ENCODE data around the gene RPL38. TPM values are rescaled to one million over a fixed set of nuclear protein-coding genes. Genes with fewer than 3 reads are reported as not detected.

The RPL38 gene
- total RNA-seq, 1 donor: 976 TPM

GRCh38 chr17:74223901-74224300, 20.4 kb downstream of the RPL38 start:
- Histone ChIP-seq H3K27me3 (ENCODE audit: insufficient read depth, low read length) (no peaks in the 10 kb centered on the region), H3K9me3 (ENCODE audit: low read depth, low read length) (no peaks in the 10 kb centered on the region), H3K4me3 (ENCODE audit: low read length) (no peak overlapping the region), H3K4me1 (ENCODE audit: insufficient read depth, low read length) (peaks cover 16% of the 10 kb centered on the region)

GRCh38 chr17:74224959-74225725, 21.7 kb downstream of the RPL38 start:
- Histone ChIP-seq H3K4me1 (ENCODE audit: insufficient read depth, low read length) (peaks cover 5% of the 10 kb centered on the region), H3K4me3 (ENCODE audit: low read length) (no peak overlapping the region), H3K9me3 (ENCODE audit: low read depth, low read length) (no peaks in the 10 kb centered on the region), H3K27me3 (ENCODE audit: insufficient read depth, low read length) (no peaks in the 10 kb centered on the region)

DNA sequence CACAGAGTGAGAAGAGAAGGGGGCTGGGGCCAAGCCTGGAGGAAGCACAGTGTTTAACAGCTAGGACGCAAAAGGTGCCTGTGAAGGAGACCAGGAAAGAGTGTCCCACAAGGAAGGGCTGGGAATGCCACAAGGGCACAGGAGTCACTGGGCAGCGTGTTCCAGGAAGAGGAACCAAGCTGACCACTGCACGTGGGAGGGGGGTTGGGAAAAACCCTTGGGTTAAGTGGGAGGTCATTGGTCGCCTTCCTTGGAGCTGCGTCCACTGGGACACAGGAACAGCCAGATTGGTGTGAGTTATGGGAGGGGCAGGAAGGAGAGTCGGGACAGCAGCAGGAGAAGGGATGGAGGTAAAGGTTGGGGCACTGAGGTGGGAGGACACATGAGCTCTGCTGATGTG, 22.8 kb downstream of the RPL38 start:
- no peaks in the 10 kb centered on the region for H3K4me1 ChIP-seq (ENCODE audit: insufficient read depth, low read length)
- no peak overlapping the region for H3K4me3 ChIP-seq (ENCODE audit: low read length)
- H3K9me3 ChIP-seq (ENCODE audit: low read depth, low read length): no peaks in the 10 kb centered on the region
- no peaks in the 10 kb centered on the region for H3K27me3 ChIP-seq (ENCODE audit: insufficient read depth, low read length)

- Histone ChIP-seq H3K4me1 (ENCODE audit: insufficient read depth, low read length) (no peaks in the 10 kb centered on the region), H3K9me3 (ENCODE audit: low read depth, low read length) (no peaks in the 10 kb centered on the region), H3K27me3 (ENCODE audit: insufficient read depth, low read length) (no peaks in the 10 kb centered on the region), H3K4me3 (ENCODE audit: low read length) (no peak overlapping the region)
These were observed 24.0 kb downstream of the RPL38 start for GRCh38 chr17:74227271-74228080.

DNA sequence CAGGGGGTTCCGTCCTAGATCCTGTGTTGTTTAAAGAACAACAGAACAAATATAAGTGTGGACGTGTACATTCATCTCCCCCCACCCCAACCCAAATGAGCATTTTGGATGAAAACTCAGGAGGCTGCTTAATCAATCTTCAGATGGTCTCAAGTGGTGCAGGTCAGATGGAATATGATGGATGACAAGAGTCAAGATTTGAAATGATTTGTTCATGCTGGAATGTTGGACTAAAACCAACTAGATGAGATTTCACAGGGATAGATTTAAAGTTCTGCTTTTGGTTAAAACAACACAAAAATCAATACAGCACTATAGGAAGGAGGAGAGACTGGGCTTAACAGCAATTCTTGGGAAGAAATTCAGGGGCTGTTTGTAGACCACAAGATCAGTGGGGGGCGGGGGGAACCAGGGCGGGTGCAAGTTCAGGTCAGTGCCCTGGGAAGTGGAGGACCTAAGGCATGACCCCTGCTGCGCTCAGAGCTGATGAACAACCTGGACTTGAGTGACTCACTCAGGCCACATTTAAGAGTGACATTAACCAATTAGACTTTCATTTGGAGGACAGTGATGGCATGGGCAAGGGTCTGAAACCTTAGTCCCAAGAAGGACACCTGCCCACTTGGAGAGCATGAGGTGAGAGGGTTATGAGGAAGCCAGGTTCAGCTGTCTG, 25.0 kb downstream of the RPL38 start:
- H3K9me3 ChIP-seq (ENCODE audit: low read depth, low read length): no peaks in the 10 kb centered on the region
- no peaks in the 10 kb centered on the region for H3K27me3 ChIP-seq (ENCODE audit: insufficient read depth, low read length)
- no peak overlapping the region for H3K4me3 ChIP-seq (ENCODE audit: low read length)
- no peaks in the 10 kb centered on the region for H3K4me1 ChIP-seq (ENCODE audit: insufficient read depth, low read length)

GRCh38 chr17:74230896-74231295, 27.4 kb downstream of the RPL38 start:
- H3K27me3 ChIP-seq (ENCODE audit: insufficient read depth, low read length): no peaks in the 10 kb centered on the region
- no peak overlapping the region for H3K4me3 ChIP-seq (ENCODE audit: low read length)
- no peaks in the 10 kb centered on the region for H3K9me3 ChIP-seq (ENCODE audit: low read depth, low read length)
- peaks cover 19% of the 10 kb centered on the region for H3K4me1 ChIP-seq (ENCODE audit: insufficient read depth, low read length)

- H3K4me3 ChIP-seq (ENCODE audit: low read length): no peak overlapping the region
- no peaks in the 10 kb centered on the region for H3K27me3 ChIP-seq (ENCODE audit: insufficient read depth, low read length)
- peaks cover 19% of the 10 kb centered on the region for H3K4me1 ChIP-seq (ENCODE audit: insufficient read depth, low read length)
- H3K9me3 ChIP-seq (ENCODE audit: low read depth, low read length): no peaks in the 10 kb centered on the region
These were observed 28.7 kb downstream of the RPL38 start for GRCh38 chr17:74231928-74232907.

DNA sequence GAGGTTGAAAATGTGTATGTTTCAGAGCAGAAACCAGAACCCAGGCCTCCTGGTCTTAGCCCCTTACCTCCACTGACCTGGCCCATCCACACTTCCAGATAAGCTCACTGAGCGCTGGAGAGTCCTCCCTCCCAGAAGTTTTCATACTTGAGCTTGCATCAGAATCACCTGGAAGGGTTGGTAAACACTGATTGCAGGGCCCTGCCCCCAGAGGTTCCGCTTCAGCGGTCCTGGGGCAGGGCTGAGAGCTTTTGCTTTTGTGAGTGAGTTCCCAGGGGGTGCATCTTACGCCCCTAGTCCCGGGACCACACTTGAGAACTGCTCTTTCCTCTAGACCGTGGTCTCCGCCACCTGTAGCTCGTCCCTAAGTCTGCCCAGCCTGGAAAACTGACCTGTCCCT, 30.5 kb downstream of the RPL38 start:
- H3K4me3 ChIP-seq (ENCODE audit: low read length): no peak overlapping the region
- peaks cover 22% of the 10 kb centered on the region for H3K4me1 ChIP-seq (ENCODE audit: insufficient read depth, low read length)
- no peaks in the 10 kb centered on the region for H3K9me3 ChIP-seq (ENCODE audit: low read depth, low read length)

DNA sequence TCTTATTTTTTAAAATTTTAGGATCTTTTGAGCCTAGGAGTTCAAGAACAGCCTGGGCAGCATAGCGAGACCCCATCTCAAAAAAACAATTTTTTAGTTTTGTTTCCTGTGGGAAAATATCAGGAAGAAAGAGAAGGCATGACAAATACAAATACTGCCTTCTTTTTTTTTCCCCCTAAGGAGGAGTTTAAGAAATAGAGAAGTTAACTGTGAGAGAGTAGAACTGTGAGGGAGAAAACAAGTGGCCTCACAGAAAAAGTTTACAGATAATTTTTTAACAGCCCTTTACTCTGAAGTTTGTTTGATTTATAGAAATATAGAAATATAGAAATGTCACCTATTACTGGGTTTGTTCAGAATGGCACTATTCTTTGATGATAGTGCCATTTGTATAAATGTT, 31.0 kb downstream of the RPL38 start:
- Histone ChIP-seq H3K4me3 (ENCODE audit: low read length) (no peak overlapping the region), H3K9me3 (ENCODE audit: low read depth, low read length) (no peaks in the 10 kb centered on the region), H3K27me3 (ENCODE audit: insufficient read depth, low read length) (no peaks in the 10 kb centered on the region), H3K4me1 (ENCODE audit: insufficient read depth, low read length) (peaks cover 25% of the 10 kb centered on the region)

More for the DNA sequence above, 30.5 kb downstream of the RPL38 start:
- no peaks in the 10 kb centered on the region for H3K27me3 ChIP-seq (ENCODE audit: insufficient read depth, low read length)

DNA sequence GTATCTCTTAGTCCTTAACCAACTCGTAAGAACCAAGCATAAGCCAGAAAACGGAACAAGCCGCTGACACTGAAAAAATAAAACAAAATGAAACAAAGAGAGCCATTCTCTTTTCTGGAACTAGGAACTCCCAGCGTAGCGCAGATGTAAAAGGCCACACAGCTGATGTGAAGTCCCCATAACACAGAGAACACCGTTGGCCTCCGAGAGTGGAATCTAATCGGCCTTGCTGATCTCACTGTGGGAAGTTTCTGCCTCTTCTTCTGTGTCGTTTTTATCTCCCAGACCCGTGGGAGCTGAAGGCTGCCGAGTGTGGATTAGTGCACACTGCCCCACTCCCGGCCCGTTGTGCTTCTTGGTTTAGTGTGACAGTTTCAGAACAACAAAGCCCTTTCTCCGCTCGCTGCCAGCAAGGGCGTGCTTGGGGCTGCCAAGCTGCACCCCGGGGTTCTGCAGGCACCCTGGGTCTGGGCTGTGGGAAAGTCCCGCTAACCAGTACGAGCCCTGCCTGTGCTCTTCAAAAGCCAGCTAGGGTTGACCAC, 31.6 kb downstream of the RPL38 start:
- Histone ChIP-seq H3K9me3 (ENCODE audit: low read depth, low read length) (no peaks in the 10 kb centered on the region), H3K27me3 (ENCODE audit: insufficient read depth, low read length) (no peaks in the 10 kb centered on the region), H3K4me1 (ENCODE audit: insufficient read depth, low read length) (peaks cover 27% of the 10 kb centered on the region), H3K4me3 (ENCODE audit: low read length) (no peak overlapping the region)

DNA sequence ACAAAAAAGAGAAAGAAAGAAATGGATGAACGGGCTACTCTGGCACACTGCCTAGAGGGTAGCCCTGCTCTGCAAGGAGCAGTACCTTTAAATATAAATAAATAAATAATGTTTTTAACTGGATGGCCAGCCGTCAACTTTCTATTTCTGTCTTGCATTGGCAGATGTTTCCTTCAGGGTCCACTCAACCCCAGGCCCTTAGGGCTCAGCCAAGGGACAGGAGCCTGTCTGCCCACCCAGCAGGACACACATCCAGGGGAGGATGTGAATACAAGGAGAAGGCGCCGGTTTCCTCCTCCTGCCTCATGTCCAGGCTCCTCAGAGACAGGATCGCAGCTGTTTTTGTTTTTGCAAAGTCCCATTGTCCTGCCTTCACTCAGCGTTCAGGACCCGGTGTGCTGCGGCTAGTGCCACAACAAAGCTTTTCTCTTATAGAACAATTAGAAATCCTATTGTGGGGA, 32.5 kb downstream of the RPL38 start:
- Histone ChIP-seq H3K4me3 (ENCODE audit: low read length) (no peak overlapping the region), H3K27me3 (ENCODE audit: insufficient read depth, low read length) (no peaks in the 10 kb centered on the region), H3K9me3 (ENCODE audit: low read depth, low read length) (no peaks in the 10 kb centered on the region), H3K4me1 (ENCODE audit: insufficient read depth, low read length) (peaks cover 27% of the 10 kb centered on the region)

- H3K4me1 ChIP-seq (ENCODE audit: insufficient read depth, low read length): peaks cover 30% of the 10 kb centered on the region
- H3K4me3 ChIP-seq (ENCODE audit: low read length): no peak overlapping the region
- no peaks in the 10 kb centered on the region for H3K9me3 ChIP-seq (ENCODE audit: low read depth, low read length)
- no peaks in the 10 kb centered on the region for H3K27me3 ChIP-seq (ENCODE audit: insufficient read depth, low read length)
These were observed 33.8 kb downstream of the RPL38 start for GRCh38 chr17:74237321-74237720.

GRCh38 chr17:74239172-74239571, 35.7 kb downstream of the RPL38 start:
- H3K27me3 ChIP-seq (ENCODE audit: insufficient read depth, low read length): no peaks in the 10 kb centered on the region
- H3K4me3 ChIP-seq (ENCODE audit: low read length): no peak overlapping the region
- peaks cover 25% of the 10 kb centered on the region for H3K4me1 ChIP-seq (ENCODE audit: insufficient read depth, low read length)
- no peaks in the 10 kb centered on the region for H3K9me3 ChIP-seq (ENCODE audit: low read depth, low read length)

GRCh38 chr17:74240618-74241205, 37.2 kb downstream of the RPL38 start:
- H3K27me3 ChIP-seq (ENCODE audit: insufficient read depth, low read length): no peaks in the 10 kb centered on the region
- no peak overlapping the region for H3K4me3 ChIP-seq (ENCODE audit: low read length)
- no peaks in the 10 kb centered on the region for H3K9me3 ChIP-seq (ENCODE audit: low read depth, low read length)

More at GRCh38 chr17:74240618-74241205, 37.2 kb downstream of the RPL38 start:
- H3K4me1 ChIP-seq (ENCODE audit: insufficient read depth, low read length): peaks cover 12% of the 10 kb centered on the region
